ENCODE measurements around the gene SMARCAL1.

SMARCAL1 gene

DNA sequence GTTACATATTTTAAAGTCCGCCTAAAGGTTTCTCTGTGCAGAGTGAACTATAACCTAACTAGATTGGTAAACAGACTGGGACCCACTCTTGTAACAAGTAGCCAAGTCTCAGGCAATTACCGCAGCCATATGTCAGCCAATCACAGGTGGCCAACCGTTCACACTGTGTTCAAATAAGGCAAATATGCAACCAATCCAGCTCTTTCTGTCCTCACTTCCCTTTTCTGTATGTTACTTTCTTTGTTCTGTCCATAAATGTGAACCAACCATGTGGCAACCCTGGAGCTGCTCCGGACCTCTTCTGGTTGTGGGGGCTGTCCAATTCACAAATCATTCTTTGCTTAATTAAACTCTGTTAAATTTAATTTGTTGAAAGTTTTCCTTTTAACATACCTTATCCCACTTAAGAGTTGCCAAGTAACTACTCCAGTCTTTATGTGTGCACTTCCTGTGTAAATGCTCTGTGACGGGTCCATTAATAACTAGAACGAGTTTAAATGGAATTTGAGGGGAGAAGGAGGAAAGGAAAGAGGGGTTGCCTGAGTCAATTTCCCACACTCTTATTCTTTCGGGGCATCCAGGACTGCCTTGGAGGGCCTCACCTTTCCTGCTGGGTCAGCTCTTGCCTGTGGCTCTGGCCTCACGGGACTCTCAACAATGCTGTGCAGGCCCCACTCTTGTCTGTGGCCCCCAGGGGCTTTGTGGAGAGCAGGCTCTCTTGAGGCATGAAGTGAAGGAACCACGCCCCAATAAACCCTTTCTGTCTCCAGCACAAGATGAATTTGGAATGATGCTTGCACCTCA, 79.7 kb downstream of the SMARCAL1 start:
- TF ChIP-seq SUZ12 (IDR thresholded peaks at IDR 0.05; ENCODE audit: extremely low read depth, insufficient read depth, insufficient read length) (no peak), YY1 (IDR thresholded peaks at IDR 0.05; ENCODE audit: insufficient read depth, insufficient read length) (no peak), ZNF274 (IDR thresholded peaks at IDR 0.05; ENCODE audit: low read depth, low read length) (no peak)
- H3K4me3 ChIP-seq (ENCODE audit: insufficient read length, low read depth) = no peak overlapping the region
- H3K4me1 ChIP-seq (ENCODE audit: insufficient read depth, insufficient read length) = peaks cover 3% of the 10 kb centered on the region
- H3K9ac ChIP-seq (ENCODE audit: insufficient read length, low read depth) = no peak overlapping the region
- H3K9me3 ChIP-seq (ENCODE audit: insufficient read depth, low read length) = no peaks in the 10 kb centered on the region
- DNase-seq (ENCODE audit: low read depth, low spot score) = no peak
- H3K36me3 ChIP-seq (ENCODE audit: insufficient read depth, insufficient read length, low read length) = peaks cover 18% of the 10 kb centered on the region
- H3K27me3 ChIP-seq (ENCODE audit: insufficient read depth, insufficient read length) = no peaks in the 10 kb centered on the region

DNA sequence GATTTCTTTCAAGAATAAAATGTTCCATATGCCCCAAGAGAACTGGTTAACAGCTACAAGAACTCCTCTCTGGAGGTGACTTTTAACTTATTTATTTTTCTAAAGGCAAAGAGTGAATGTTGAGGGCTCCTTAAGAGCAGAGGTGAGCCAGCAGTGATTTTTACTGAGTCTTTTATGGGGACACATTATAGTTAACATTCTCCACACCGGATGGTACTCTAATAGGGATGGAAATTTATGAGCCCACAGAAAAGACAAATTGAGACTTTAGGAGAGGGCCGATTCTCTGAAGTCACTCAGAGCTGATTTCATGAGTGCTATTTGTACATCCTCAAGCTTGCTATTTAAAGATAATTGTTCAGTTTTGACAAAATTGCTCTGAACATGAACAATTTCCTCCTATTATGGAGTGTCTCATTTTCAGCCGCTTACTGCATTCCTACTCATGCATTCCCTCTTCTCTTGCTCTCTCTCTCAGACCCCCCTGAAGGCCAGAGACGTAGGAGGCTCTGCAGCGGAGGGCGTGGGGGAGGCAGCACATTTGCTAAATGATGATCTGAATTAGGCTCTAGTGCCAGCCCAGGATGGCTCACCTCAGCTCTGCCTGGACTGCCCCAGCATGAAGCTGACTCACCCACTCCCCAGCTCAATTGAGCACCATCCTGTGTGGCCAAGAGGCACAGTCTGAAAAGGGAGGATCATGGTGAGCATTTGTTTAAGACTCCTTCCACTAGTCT, 80.5 kb downstream of the SMARCAL1 start:
- Histone ChIP-seq H3K4me3 (ENCODE audit: insufficient read length, low read depth) (no peak overlapping the region), H3K36me3 (ENCODE audit: insufficient read depth, insufficient read length, low read length) (peaks cover 22% of the 10 kb centered on the region), H3K9me3 (ENCODE audit: insufficient read depth, low read length) (no peaks in the 10 kb centered on the region), H3K9ac (ENCODE audit: insufficient read length, low read depth) (no peak overlapping the region), H3K4me1 (ENCODE audit: insufficient read depth, insufficient read length) (peaks cover 3% of the 10 kb centered on the region), H3K27me3 (ENCODE audit: insufficient read depth, insufficient read length) (no peaks in the 10 kb centered on the region)
- DNase-seq (ENCODE audit: low read depth, low spot score) = no peak
- no peak for TF ChIP-seq SUZ12 (IDR thresholded peaks at IDR 0.05; ENCODE audit: extremely low read depth, insufficient read depth, insufficient read length)
- no peak for TF ChIP-seq YY1 (IDR thresholded peaks at IDR 0.05; ENCODE audit: insufficient read depth, insufficient read length)
- no peak for TF ChIP-seq ZNF274 (IDR thresholded peaks at IDR 0.05; ENCODE audit: low read depth, low read length)

DNA sequence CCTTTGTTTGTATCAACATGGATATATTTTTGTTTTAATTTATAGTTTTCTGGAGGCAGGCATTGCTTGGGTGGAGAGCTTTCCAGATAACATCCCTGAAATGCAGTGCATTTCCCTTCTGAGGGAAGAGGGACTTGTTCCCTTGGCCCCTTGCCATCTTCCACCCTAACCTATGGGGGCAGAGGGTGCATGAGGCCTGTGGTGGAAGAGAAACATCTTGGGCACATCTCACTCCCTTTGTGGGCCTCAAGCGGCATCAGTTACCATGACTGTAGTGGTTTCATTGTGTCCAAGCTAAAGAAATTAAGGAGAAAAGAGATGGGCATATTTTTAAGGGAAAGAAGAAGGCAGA, 81.0 kb downstream of the SMARCAL1 start:
- no peak overlapping the region for H3K4me3 ChIP-seq (ENCODE audit: insufficient read length, low read depth)
- TF ChIP-seq SUZ12 (IDR thresholded peaks at IDR 0.05; ENCODE audit: extremely low read depth, insufficient read depth, insufficient read length) (no peak), YY1 (IDR thresholded peaks at IDR 0.05; ENCODE audit: insufficient read depth, insufficient read length) (no peak), ZNF274 (IDR thresholded peaks at IDR 0.05; ENCODE audit: low read depth, low read length) (no peak)
- H3K4me1 ChIP-seq (ENCODE audit: insufficient read depth, insufficient read length) = peaks cover 3% of the 10 kb centered on the region
- no peak for DNase-seq (ENCODE audit: low read depth, low spot score)
- H3K36me3 ChIP-seq (ENCODE audit: insufficient read depth, insufficient read length, low read length) = peaks cover 22% of the 10 kb centered on the region
- H3K9ac ChIP-seq (ENCODE audit: insufficient read length, low read depth) = no peak overlapping the region
- H3K27me3 ChIP-seq (ENCODE audit: insufficient read depth, insufficient read length) = no peaks in the 10 kb centered on the region
- no peaks in the 10 kb centered on the region for H3K9me3 ChIP-seq (ENCODE audit: insufficient read depth, low read length)

DNA sequence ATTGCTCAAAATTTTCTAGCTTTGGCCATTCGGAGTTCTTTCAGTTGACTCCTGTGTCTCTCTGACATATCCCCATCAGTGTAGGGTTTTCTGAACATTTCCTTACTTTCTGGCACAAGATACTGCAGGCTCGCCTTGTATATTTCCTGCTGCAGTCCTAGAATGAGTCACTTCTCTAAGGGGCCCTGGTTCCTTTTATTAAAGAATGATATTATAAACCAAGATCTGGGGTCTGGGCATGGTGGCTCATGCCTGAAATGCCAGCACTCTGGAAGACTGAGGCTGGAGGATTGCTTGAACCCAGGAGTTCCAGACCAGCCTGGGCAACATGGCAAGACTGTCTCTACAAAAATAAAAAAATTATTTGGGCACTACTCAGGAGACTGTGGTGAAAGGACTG, 83.4 kb downstream of the SMARCAL1 start:
- DNase-seq (ENCODE audit: low read depth, low spot score) = no peak
- TF ChIP-seq ZNF274 (IDR thresholded peaks at IDR 0.05; ENCODE audit: low read depth, low read length) (no peak), YY1 (IDR thresholded peaks at IDR 0.05; ENCODE audit: insufficient read depth, insufficient read length) (no peak), SUZ12 (IDR thresholded peaks at IDR 0.05; ENCODE audit: extremely low read depth, insufficient read depth, insufficient read length) (no peak)
- H3K36me3 ChIP-seq (ENCODE audit: insufficient read depth, insufficient read length, low read length) = peaks cover 42% of the 10 kb centered on the region
- no peak overlapping the region for H3K4me3 ChIP-seq (ENCODE audit: insufficient read length, low read depth)
- H3K4me1 ChIP-seq (ENCODE audit: insufficient read depth, insufficient read length) = peaks cover 3% of the 10 kb centered on the region
- H3K9ac ChIP-seq (ENCODE audit: insufficient read length, low read depth) = no peak overlapping the region
- no peaks in the 10 kb centered on the region for H3K27me3 ChIP-seq (ENCODE audit: insufficient read depth, insufficient read length)
- H3K9me3 ChIP-seq (ENCODE audit: insufficient read depth, low read length) = no peaks in the 10 kb centered on the region

DNA sequence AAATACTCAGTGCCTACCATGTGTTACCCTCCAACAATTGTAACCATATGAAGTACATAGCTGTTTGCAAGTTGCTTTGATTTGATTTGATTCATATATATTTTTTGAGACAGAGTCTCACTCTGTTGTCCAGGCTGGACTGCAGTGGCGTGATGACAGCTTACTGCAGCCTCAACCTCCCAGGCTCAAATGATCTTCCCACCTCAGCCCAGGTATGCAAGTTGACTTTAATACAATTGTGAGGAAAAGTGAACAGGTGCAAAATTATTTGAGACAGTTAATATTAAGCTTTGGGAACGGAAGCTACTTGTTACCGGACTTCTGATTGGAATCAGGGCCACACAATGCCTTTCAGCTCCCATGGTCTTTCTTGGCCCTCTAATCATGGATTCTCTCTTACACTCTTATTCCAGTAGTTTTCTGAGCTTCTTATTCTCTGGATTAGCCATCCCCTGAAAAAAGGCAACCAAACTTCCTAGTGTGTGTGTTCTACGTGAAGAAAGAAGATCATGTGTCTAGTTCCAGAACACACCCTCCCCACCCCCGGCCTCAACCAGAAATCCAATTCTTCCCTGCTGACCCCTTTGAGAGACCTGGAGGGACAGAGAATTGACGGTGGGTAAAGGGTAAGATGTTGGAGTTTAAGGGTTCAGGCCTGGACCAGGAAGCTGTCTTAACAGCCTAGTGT, 85.2 kb downstream of the SMARCAL1 start:
- Histone ChIP-seq H3K9ac (ENCODE audit: insufficient read length, low read depth) (peak overlapping the region; percentile 98), H3K4me3 (ENCODE audit: insufficient read length, low read depth) (peak overlapping the region; percentile 96), H3K36me3 (ENCODE audit: insufficient read depth, insufficient read length, low read length) (peaks cover 60% of the 10 kb centered on the region), H3K4me1 (ENCODE audit: insufficient read depth, insufficient read length) (peaks cover 3% of the 10 kb centered on the region), H3K9me3 (ENCODE audit: insufficient read depth, low read length) (no peaks in the 10 kb centered on the region), H3K27me3 (ENCODE audit: insufficient read depth, insufficient read length) (no peaks in the 10 kb centered on the region)
- TF ChIP-seq YY1 (IDR thresholded peaks at IDR 0.05; ENCODE audit: insufficient read depth, insufficient read length) (no peak), SUZ12 (IDR thresholded peaks at IDR 0.05; ENCODE audit: extremely low read depth, insufficient read depth, insufficient read length) (no peak)
- no peak for DNase-seq (ENCODE audit: low read depth, low spot score)

DNA sequence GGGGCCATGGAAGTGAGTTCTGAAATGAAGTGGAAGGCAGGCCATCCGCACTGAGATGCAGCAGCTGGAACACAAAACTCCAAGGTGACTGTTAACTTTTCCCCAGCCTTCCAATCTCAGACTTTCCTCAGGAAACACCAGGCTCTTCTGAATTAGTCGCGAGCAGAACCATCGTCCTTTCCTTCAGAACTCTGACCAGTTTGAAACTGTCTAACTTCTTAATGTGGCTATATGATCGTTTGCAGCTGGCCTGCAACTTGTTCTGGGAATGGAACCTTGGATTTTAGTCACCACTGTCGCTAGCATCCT, 85.7 kb downstream of the SMARCAL1 start:
- H3K4me1 ChIP-seq (ENCODE audit: insufficient read depth, insufficient read length) = peaks cover 3% of the 10 kb centered on the region
- TF ChIP-seq YY1 (IDR thresholded peaks at IDR 0.05; ENCODE audit: insufficient read depth, insufficient read length) (no peak), ZNF274 (IDR thresholded peaks at IDR 0.05; ENCODE audit: low read depth, low read length) (no peak), SUZ12 (IDR thresholded peaks at IDR 0.05; ENCODE audit: extremely low read depth, insufficient read depth, insufficient read length) (no peak)
- no peaks in the 10 kb centered on the region for H3K9me3 ChIP-seq (ENCODE audit: insufficient read depth, low read length)
- peak overlapping the region; percentile 98 for H3K9ac ChIP-seq (ENCODE audit: insufficient read length, low read depth)
- H3K36me3 ChIP-seq (ENCODE audit: insufficient read depth, insufficient read length, low read length) = peaks cover 65% of the 10 kb centered on the region
- H3K4me3 ChIP-seq (ENCODE audit: insufficient read length, low read depth) = peak overlapping the region; percentile 96
- no peaks in the 10 kb centered on the region for H3K27me3 ChIP-seq (ENCODE audit: insufficient read depth, insufficient read length)
- DNase-seq (ENCODE audit: low read depth, low spot score) = no peak

All from NT2/D1 (cell line).